SJSA1 (cell line): ENCODE data around the gene DAB2IP. TPM values are rescaled to one million over a fixed set of nuclear protein-coding genes. Genes with fewer than 3 reads are reported as not detected.
A peak's percentile ranks its signal among the peaks of the same experiment; 100 is the strongest.

Source experiments
- DNase-seq, 2 experiments: peaks; one replicate each; pipeline ENCODE4 v3.0.0-alpha.2; 2015 to 2020; ENCODE audit warnings: low spot score in 2 of 2, low read depth in 1 of 2
- H3K27ac ChIP-seq: fragments of 250-450 bp; sonication (Bioruptor Pico); 2 replicates; pipeline ENCODE4 v1.5.1; 2020; ENCODE audit warnings: mild to moderate bottlenecking, moderate library complexity
- H3K27me3 ChIP-seq: fragments of 250-450 bp; sonication (Bioruptor Pico); replicated peaks from 2 replicates; pipeline ENCODE4 v1.5.1; 2020; ENCODE audit warnings: mild to moderate bottlenecking, moderate library complexity
- H3K36me3 ChIP-seq: fragments of 250-450 bp; sonication (Bioruptor Pico); 2 replicates; pipeline ENCODE4 v1.5.1; 2020; ENCODE audit warnings: mild to moderate bottlenecking
- H3K4me1 ChIP-seq: fragments of 250-450 bp; sonication (Bioruptor Pico); replicated peaks from 2 replicates; pipeline ENCODE4 v1.6.1; 2021; ENCODE audit warnings: mild to moderate bottlenecking
- H3K4me3 ChIP-seq: fragments of 250-450 bp; sonication (Bioruptor Pico); 2 replicates; pipeline ENCODE4 v1.5.1; 2020; ENCODE audit warnings: mild to moderate bottlenecking
- H3K9me3 ChIP-seq: fragments of 250-450 bp; sonication (Bioruptor Pico); replicated peaks from 2 replicates; pipeline ENCODE4 v1.5.1; 2020; ENCODE audit warnings: mild to moderate bottlenecking
- total RNA-seq: library from RNA; depleted of rRNA; stranded (reverse); fragments of >200 nt; shearing (Covaris generic); gene quantifications from 2 replicates; pipeline ENCODE4 v1.2.3, GENCODE V29; 2014

DAB2IP gene
- total RNA-seq, 1 experiment from 2014 or later: 2.8 TPM

DNA sequence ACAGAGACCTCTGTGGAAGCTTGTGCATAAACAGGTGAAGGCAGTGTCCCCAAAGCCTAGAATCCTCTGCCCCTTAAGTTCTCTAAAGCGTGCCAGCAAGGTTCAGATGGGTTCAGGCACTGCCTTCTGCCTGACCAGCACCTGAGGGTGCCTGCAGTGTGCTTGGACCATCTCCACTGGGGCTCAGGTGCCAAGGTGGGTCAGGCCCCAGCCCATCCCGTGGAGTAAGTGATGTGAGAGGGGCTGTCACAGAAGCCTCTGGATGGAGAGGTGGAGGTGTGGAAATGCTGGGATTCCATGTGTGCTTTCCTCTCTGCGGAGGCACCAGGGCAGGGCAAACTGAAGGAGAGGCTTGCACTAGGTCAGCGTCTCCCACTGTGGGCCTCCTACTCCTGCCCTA lies 118.5 kb downstream of the DAB2IP start:
- Histone ChIP-seq H3K4me1 (peaks cover 29% of the 10 kb centered on the region), H3K4me3 (no peak overlapping the region), H3K9me3 (no peaks in the 10 kb centered on the region), H3K27me3 (no peaks in the 10 kb centered on the region), H3K36me3 (peaks cover 4% of the 10 kb centered on the region; the same call in 1 of the 2 replicates), H3K27ac (no peak overlapping the region)
- no peak for DNase-seq

DNA sequence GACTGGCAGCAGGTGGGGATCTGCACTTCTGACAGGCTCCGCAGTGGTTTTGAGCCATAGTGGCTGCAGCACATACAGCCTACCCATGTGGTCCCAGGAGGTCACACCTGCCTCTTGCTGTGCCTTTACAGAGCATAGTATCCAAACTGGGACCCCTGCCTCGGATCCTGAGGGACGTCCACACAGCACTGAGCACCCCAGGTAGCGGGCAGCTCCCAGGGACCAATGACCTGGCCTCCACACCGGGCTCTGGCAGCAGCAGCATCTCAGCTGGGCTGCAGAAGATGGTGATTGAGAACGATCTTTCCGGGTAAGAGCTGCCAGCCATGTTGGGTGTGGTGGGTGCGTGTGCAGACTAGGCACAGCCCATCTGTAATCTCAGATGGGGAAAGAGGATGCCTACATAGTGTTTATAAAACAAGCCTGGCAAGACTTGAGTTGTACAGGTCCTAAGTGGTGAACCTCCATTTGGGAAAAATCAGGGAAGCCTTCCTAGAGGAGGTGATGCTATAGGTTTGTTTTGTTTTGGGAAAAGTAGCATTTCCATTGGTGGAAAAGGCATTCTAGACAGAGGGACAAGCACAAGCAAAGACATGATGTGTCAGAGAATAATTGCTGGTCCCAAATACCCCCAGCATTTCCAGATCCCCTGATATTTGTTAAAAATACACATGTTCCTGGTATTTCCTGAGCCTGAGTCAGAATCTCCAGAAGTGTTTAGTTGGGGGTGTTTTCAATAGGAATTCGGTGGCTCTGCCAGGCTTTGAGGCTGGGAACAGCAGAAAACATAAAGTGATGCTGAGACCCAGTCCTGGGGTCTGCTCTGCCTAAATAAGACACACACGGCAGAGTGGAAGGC lies 119.2 kb downstream of the DAB2IP start:
- Histone ChIP-seq H3K27ac (peak overlapping the region; percentile 19; the same call in 1 of the 2 replicates), H3K27me3 (no peaks in the 10 kb centered on the region), H3K9me3 (no peaks in the 10 kb centered on the region), H3K36me3 (peaks cover 2% of the 10 kb centered on the region; the same call in 1 of the 2 replicates), H3K4me3 (no peak overlapping the region), H3K4me1 (peaks cover 22% of the 10 kb centered on the region)
- peak in 1 of 2 experiments; percentile 22 for DNase-seq

DNA sequence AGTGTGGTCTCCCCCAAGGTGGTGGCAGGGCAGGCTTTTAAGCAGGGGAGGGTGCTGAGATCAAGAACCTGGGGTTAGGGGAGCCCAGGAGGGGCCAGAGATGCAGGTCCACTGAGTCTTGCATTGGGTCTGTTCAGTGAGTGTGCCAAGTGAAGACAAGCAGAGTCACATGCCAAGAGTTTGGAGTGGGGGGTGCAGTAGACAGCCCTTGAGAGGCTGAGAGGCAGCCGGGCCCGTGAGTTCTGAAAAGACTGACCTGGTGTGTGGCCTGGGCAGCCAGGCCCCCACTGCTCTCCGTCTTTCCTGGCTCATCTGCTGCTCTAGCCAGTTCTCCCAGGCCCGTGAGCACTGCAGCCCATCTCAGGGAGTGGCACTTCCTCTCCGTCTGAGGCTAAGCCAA lies 120.0 kb downstream of the DAB2IP start:
- H3K27ac ChIP-seq: peak overlapping the region; percentile 19
- DNase-seq: no peak
- H3K36me3 ChIP-seq: no peaks in the 10 kb centered on the region
- no peak overlapping the region for H3K4me3 ChIP-seq
- no peaks in the 10 kb centered on the region for H3K9me3 ChIP-seq
- H3K27me3 ChIP-seq: no peaks in the 10 kb centered on the region
- peaks cover 19% of the 10 kb centered on the region for H3K4me1 ChIP-seq

DNA sequence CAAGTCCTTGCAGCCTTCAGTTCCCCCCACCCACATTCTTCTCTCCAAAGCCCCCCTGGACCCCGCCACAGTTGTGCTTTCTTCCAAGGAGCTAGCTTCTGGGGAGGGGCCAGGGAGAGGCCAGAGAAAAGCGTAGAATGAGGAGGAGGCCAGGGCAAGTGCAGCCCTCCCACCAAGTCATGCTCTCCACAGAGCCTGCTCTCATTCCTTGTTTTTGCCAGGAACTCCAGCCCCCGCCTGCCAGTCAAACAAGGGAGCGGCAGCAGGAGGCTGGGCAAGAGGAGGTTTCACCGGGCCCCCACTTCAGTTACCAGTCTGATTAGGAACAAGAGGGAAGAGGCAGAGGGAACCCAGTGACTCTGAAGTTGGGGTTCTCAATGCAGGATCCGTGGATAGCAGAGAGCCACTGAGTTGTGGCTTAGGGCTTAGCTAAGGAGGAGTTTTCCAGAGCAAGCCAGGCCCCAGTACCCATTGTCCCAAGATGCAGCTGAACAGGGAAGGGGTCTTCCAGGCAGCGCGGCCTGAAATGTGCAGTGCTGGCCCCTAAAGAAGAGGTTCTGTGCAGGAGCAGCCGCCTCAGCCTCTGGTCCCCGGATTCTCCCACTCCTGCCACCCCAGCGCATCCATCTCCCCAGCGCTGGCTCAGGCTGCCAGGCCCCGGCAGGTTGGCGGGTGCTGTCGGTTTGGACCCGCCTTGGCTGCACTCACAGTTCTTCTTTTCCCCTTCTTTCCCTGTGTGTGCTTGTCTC lies 120.6 kb downstream of the DAB2IP start:
- no peak overlapping the region for H3K4me3 ChIP-seq
- peaks cover 19% of the 10 kb centered on the region for H3K4me1 ChIP-seq
- H3K9me3 ChIP-seq: no peaks in the 10 kb centered on the region
- no peaks in the 10 kb centered on the region for H3K36me3 ChIP-seq
- H3K27ac ChIP-seq: peak overlapping the region; percentile 19; the same call in 1 of the 2 replicates
- DNase-seq: no peak
- H3K27me3 ChIP-seq: no peaks in the 10 kb centered on the region

DNA sequence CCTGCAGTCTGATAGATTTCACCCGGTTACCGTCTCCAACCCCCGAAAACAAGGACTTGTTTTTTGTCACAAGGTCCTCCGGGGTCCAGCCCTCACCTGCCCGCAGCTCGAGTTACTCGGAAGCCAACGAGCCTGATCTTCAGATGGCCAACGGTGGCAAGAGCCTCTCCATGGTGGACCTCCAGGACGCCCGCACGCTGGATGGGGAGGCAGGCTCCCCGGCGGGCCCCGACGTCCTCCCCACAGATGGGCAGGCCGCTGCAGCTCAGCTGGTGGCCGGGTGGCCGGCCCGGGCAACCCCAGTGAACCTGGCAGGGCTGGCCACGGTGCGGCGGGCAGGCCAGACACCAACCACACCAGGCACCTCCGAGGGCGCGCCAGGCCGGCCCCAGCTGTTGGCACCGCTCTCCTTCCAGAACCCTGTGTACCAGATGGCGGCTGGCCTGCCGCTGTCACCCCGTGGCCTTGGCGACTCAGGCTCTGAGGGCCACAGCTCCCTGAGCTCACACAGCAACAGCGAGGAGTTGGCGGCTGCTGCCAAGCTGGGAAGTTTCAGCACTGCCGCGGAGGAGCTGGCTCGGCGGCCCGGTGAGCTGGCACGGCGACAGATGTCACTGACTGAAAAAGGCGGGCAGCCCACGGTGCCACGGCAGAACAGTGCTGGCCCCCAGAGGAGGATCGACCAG lies 121.3 kb downstream of the DAB2IP start:
- no peaks in the 10 kb centered on the region for H3K27me3 ChIP-seq
- peaks cover 19% of the 10 kb centered on the region for H3K4me1 ChIP-seq
- no peak overlapping the region for H3K4me3 ChIP-seq
- H3K27ac ChIP-seq: no peak overlapping the region
- H3K9me3 ChIP-seq: no peaks in the 10 kb centered on the region
- H3K36me3 ChIP-seq: no peaks in the 10 kb centered on the region
- DNase-seq: no peak

DNA sequence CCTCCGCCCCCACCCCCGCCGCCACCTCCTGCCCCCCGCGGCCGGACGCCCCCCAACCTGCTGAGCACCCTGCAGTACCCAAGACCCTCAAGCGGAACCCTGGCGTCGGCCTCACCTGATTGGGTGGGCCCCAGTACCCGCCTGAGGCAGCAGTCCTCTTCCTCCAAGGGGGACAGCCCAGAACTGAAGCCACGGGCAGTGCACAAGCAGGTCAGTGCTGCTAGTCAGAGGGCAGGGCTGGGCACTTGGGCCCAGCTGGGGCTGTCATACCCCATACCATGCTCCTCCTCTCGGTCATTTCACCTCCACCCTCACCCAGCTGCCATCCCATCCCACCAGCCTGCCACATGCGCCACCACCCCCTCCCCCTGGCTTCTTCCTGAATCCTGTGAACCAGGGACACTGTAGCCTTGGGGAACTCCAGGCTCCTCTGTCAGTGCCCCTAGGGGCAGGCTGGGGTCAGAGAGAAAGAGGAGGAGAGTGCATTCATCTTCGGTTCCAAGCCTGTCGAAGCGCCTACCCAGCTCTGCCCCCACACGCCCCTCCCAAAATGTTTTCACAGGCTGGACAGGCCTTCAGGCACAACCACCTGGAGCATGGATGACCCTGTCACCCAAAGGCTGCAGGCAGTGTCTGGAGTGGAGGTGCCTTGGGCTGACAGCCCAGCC lies 122.0 kb downstream of the DAB2IP start:
- H3K27me3 ChIP-seq: no peaks in the 10 kb centered on the region
- DNase-seq: no peak
- H3K36me3 ChIP-seq: no peaks in the 10 kb centered on the region
- H3K9me3 ChIP-seq: no peaks in the 10 kb centered on the region
- H3K27ac ChIP-seq: no peak overlapping the region
- H3K4me3 ChIP-seq: no peak overlapping the region
- H3K4me1 ChIP-seq: peaks cover 19% of the 10 kb centered on the region

DNA sequence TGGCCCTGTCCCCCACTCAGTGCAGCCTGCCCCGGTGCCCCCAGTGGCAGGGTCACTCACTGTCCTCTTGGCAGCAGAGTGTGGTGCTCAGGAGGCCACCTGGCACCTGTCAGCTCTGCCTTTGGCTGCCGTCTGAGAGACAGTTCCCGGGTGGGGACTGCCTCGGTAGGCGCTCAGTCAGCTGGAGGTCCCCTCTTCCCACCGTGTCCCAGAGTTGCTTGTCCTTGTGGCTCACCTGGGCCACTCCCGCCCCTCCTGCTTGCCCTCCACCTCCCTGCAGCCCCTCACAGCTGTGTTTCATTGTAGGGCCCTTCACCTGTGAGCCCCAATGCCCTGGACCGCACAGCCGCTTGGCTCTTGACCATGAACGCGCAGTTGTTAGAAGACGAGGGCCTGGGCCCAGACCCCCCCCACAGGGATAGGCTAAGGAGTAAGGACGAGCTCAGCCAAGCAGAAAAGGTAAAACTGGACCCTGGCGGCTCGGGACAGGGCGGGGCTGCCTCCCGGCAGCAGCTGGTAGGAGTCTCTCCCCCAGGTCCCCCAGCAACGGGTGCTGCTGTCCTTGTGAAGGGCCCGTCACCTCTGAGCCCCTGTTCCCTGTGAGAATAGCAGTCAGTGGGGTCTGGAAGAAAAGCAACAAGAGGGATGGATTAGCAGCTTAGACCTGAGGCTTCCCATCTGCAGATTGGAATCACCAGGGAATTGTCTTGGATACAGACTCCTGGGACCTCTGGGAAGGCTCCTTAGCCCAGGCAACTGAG lies 122.7 kb downstream of the DAB2IP start:
- DNase-seq: no peak
- H3K9me3 ChIP-seq: no peaks in the 10 kb centered on the region
- H3K36me3 ChIP-seq: no peaks in the 10 kb centered on the region
- H3K27me3 ChIP-seq: no peaks in the 10 kb centered on the region
- H3K4me1 ChIP-seq: peaks cover 19% of the 10 kb centered on the region
- H3K27ac ChIP-seq: no peak overlapping the region
- H3K4me3 ChIP-seq: no peak overlapping the region

DNA sequence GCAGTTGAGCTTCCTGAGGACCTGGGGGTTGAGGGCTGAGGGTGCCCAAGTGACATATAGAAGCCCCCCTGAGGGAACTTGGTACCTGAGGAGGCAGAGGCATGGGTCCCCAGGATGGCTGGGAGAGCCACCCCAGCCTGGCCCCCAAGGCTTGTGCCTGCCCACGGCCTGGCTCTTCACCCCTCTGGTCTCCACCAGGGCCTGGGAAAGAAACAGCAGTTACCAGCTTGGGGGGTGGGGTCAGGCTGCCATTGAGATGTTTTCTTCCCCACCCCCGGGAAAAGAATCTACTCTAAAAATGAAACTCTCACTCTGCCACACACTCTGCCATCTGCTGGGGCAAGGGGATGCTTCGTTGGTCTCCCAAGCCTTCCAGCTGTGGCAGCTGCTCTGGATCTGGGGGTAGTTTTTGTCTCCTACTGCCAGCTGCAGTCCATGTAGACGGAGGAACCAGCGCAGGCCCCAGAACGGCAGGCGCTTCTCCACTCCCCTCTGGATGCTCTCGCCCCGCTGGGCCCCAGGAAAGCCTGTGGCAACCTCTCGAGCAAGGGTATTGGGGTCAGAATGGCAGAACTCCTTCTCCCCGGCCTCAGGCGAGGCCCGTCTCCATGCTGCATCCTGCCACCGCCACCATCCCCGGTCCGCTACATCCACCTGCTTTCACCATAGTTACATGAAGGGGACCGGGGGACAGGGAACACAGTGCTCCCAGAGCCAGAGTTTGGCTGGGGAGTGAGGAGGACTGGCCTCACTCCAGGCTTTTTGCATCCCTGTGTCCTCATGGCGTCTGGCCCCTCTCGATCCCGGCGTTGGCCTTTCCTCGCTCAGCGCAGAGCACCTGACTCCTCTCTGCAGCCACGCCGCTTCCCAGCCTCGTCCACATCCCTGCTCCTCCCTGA lies 123.5 kb downstream of the DAB2IP start:
- no peaks in the 10 kb centered on the region for H3K9me3 ChIP-seq
- no peaks in the 10 kb centered on the region for H3K36me3 ChIP-seq
- no peaks in the 10 kb centered on the region for H3K27me3 ChIP-seq
- peaks cover 19% of the 10 kb centered on the region for H3K4me1 ChIP-seq
- DNase-seq: no peak
- H3K27ac ChIP-seq: no peak overlapping the region
- H3K4me3 ChIP-seq: no peak overlapping the region

DNA sequence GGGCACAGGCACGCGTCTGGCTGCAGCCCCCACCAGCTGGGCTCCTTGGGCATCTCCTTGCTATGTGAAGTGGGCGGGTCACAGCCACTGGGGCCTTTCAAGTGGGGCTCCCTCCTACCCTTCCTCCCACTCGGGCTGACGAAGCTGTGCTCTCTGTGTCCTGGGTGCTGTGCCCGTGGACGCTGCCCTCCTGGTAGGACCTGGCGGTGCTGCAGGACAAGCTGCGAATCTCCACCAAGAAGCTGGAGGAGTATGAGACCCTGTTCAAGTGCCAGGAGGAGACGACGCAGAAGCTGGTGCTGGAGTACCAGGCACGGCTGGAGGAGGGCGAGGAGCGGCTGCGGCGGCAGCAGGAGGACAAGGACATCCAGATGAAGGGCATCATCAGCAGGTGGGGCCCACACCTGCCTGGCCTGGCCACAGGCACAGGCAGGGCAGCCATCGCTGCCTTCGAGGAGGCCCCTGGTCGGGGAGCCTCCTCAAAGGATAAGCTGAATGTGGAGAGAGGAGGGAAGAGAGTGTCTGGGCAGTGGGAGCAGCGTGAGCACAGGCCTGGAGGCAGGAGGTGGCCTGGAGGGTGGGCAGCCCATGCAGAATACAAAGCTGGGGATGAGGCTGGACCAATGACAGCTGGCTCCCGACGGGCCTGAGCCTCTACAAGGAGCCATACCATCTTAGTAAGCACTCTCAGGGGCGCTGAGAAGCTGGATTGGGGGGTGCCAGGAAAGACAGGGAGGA lies 124.7 kb downstream of the DAB2IP start:
- Histone ChIP-seq H3K4me1 (peaks cover 10% of the 10 kb centered on the region), H3K4me3 (no peak overlapping the region), H3K27me3 (no peaks in the 10 kb centered on the region), H3K36me3 (no peaks in the 10 kb centered on the region), H3K27ac (no peak overlapping the region), H3K9me3 (no peaks in the 10 kb centered on the region)
- DNase-seq: no peak

DNA sequence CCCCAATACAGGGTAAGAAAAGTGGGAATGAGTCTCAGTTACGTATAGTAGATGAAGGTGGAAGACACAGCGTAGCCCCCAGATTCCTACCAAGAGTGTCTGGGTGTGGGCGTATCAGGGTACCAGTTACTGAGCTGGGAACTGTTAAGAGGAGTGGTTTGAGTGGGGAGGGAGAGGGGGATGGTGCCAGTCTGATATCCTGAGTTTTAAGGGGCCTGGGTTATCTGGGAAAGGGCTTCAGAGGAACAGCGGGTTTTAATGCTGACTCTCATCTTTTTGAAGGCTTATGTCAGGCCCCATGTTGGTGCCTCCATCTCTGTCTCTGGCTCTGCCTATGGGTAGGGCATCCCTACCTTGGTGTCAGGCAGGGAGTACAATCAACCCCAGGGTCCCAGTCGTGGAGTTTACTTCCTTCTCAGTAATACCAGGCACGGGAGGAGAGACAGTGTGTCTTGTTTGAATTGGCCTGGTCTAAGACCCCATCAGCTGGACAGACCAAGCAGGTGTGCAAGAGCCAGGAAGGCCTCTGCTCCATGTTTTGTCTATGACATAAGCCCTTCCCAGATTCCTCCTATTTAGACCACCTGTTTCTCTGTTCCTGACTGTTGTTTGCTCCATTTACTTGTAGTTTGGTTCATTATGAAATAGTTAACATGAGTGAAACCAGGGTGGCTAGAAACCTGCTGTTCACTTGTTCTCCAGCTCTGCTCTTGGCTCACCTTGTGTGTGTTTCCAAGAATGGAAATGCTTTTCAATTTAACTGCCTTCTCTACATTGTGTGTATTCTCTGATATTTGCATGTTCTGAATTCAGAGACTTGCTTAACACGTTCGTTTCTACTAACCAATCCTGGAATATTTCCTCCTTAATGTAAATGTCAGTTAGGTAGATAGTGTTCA lies 125.6 kb downstream of the DAB2IP start:
- Histone ChIP-seq H3K4me3 (no peak overlapping the region), H3K36me3 (no peaks in the 10 kb centered on the region), H3K9me3 (no peaks in the 10 kb centered on the region), H3K27ac (no peak overlapping the region), H3K4me1 (peaks cover 1% of the 10 kb centered on the region), H3K27me3 (no peaks in the 10 kb centered on the region)
- DNase-seq: no peak
